GM12892 (cell line): ENCODE measurements around the gene LRP3.

Experiments
- POLR2A ChIP-seq: IDR thresholded peaks from 2 replicates; pipeline ENCODE4 v1.6.1; 2011; ENCODE audit warnings: low read depth, low read length, control low read depth
- POLR2AphosphoS5 ChIP-seq: IDR thresholded peaks from 2 replicates; pipeline ENCODE4 v1.6.1; 2011; ENCODE audit warnings: low read depth, low read length, control low read depth
- TAF1 ChIP-seq: IDR thresholded peaks from 2 replicates; pipeline ENCODE4 v1.6.1; 2011; ENCODE audit warnings: low read depth, mild to moderate bottlenecking, control low read depth, low read length, borderline replicate concordance

- TF ChIP-seq TAF1: no peak
- TF ChIP-seq POLR2A: no peak
- TF ChIP-seq POLR2AphosphoS5: no peak
Observed at GRCh38 chr19:33191501-33191900, 2.6 kb upstream of the LRP3 start.
